K562 (cell line): ENCODE results near the gene PRR19. TPM values are rescaled to one million over a fixed set of nuclear protein-coding genes. Genes with fewer than 3 reads are reported as not detected.
A peak's percentile ranks its signal among the peaks of the same experiment; 100 is the strongest.

ENCODE experiments used
- ATAC-seq: fragments of 200-7000 bp; cut with Tn5 transposase; 3 replicates; pipeline ENCODE4 v1.9.1; 2020; ENCODE audit warnings: moderate library complexity
- BruUV-seq: library from RNA; stranded (reverse); fragments of 400-500 nt; replicated peaks from 2 replicates; lab custom pipeline; 2021; lab: Mats Ljungman, UMichigan
- CTCF ChIA-PET: fragments of 300-600 bp; formaldehyde crosslinking; extraction: SDS; loops from one replicate; lab custom pipeline; 2021; ENCODE audit warnings: low intra/inter-chr PET ratio; lab: Yijun Ruan, JAX
- POLR2A ChIA-PET: fragments of 300-600, 350-650 bp; sonication (Branson Sonifier 250); formaldehyde crosslinking; extraction: SDS; loops from one replicate; lab custom pipeline; 2021; ENCODE audit warnings: antibody characterized with exemption, inconsistent platforms; lab: Yijun Ruan, JAX
- DNase-seq, 4 experiments: peaks; one replicate each; pipeline versions ENCODE4 v3.0.0 to v3.0.0-alpha.2; 2011 to 2018; ENCODE audit warnings: low spot score in 3 of 4, mixed read lengths in 3 of 4; ENCODE audit errors: extremely low read depth in 1 of 4
- FAIRE-seq: peaks from 2 replicates; lab custom pipeline; 2011; peaks lifted over from hg19 to GRCh38; lab: Jason Lieb, UNC
- H2AFZ ChIP-seq: 2 replicates; pipeline ENCODE4 v1.6.0; 2011; ENCODE audit warnings: low read depth, low read length, control low read depth, inconsistent platforms
- H3K27ac ChIP-seq: fragments of 200-600 bp; 3 replicates; pipeline ENCODE4 v1.8.0; 2011; ENCODE audit warnings: low read depth, mild to moderate bottlenecking, control low read depth, inconsistent platforms, low read length, moderate library complexity, mixed read lengths; ENCODE audit errors: extremely low read depth
- H3K27me3 ChIP-seq, 2 experiments: fragments of 300-600 bp in 1 of 2; 2 replicates in 1 of 2; 3 replicates in 1 of 2; pipeline versions ENCODE4 v1.6.0 to v1.8.0; 2011; ENCODE audit warnings: inconsistent platforms in 2 of 2, low read length in 2 of 2, mild to moderate bottlenecking in 1 of 2, mixed read lengths in 1 of 2, moderate library complexity in 1 of 2; ENCODE audit not compliant: control insufficient read depth in 2 of 2, insufficient read depth in 2 of 2
- H3K36me3 ChIP-seq: fragments of 300-600 bp; 3 replicates; pipeline ENCODE4 v1.8.0; 2011; ENCODE audit warnings: mild to moderate bottlenecking, low read length, inconsistent platforms; ENCODE audit not compliant: control insufficient read depth, insufficient read depth
- H3K4me1 ChIP-seq, 2 experiments: fragments of 200-600 bp in 1 of 2; replicated peaks in 1 of 2; 2 replicates in 1 of 2; 3 replicates in 1 of 2; pipeline versions ENCODE4 v1.5.1 to v1.8.0; 2011; ENCODE audit warnings: inconsistent platforms in 2 of 2, low read length in 2 of 2, mild to moderate bottlenecking in 1 of 2, mixed read lengths in 1 of 2, moderate library complexity in 1 of 2; ENCODE audit not compliant: control insufficient read depth in 2 of 2, insufficient read depth in 2 of 2
- H3K4me2 ChIP-seq: 2 replicates; pipeline ENCODE4 v1.6.1; 2011; ENCODE audit warnings: low read length, control low read depth, inconsistent platforms, mixed read lengths; ENCODE audit not compliant: insufficient read depth
- H3K4me3 ChIP-seq: fragments of 200-600 bp; sonication (generic), shearing (Covaris generic); 2 replicates; pipeline ENCODE4 v1.5.1; 2016; ENCODE audit warnings: control low read depth, inconsistent platforms
- H3K79me2 ChIP-seq: fragments of 200-600 bp; 3 replicates; pipeline ENCODE4 v1.8.0; 2011; ENCODE audit warnings: low read length, inconsistent platforms; ENCODE audit not compliant: control insufficient read depth, insufficient read depth
- H3K9ac ChIP-seq, 2 experiments: 2 replicates each; pipeline versions ENCODE4 v1.6.0 to v1.6.1; 2011; ENCODE audit warnings: low read depth in 2 of 2, low read length in 2 of 2, control low read depth in 1 of 2, inconsistent platforms in 1 of 2, mild to moderate bottlenecking in 1 of 2, mixed read lengths in 1 of 2; ENCODE audit not compliant: insufficient read depth in 1 of 2
- H3K9me1 ChIP-seq: one replicate; pipeline ENCODE4 v1.6.0; 2011; ENCODE audit warnings: inconsistent platforms, mild to moderate bottlenecking, low read length, moderate library complexity; ENCODE audit not compliant: control insufficient read depth, insufficient read depth
- H3K9me3 ChIP-seq: replicated peaks from 2 replicates; pipeline ENCODE4 v1.5.1; 2011; ENCODE audit warnings: low read depth, low read length, inconsistent platforms; ENCODE audit not compliant: control insufficient read depth, insufficient read depth
- H4K20me1 ChIP-seq: replicated peaks from 2 replicates; pipeline ENCODE4 v1.6.1; 2011; ENCODE audit warnings: low read length, inconsistent platforms, mixed read lengths; ENCODE audit not compliant: control insufficient read depth, insufficient read depth
- CBX1 ChIP-seq: sonication (generic); IDR thresholded peaks from 2 replicates; pipeline ENCODE4 v1.6.1; 2016; ENCODE audit warnings: antibody characterized with exemption, low read depth, mild to moderate bottlenecking
- CHD4 ChIP-seq: fragments of 200-600 bp; sonication (generic); IDR thresholded peaks from 3 replicates; pipeline ENCODE4 v1.6.1; 2012; ENCODE audit warnings: low read depth, mild to moderate bottlenecking, mixed read lengths, low read length, inconsistent platforms; ENCODE audit not compliant: insufficient read depth, insufficient replicate concordance, poor library complexity, severe bottlenecking
- FOXJ2 ChIP-seq: fragments of 200-800 bp; sonication (Bioruptor generic); IDR thresholded peaks from 2 replicates; pipeline ENCODE4 v1.6.1; 2016; ENCODE audit warnings: missing genetic modification characterization, missing compliant biosample characterization
- HMG20B ChIP-seq: fragments of 250-450 bp; sonication (Bioruptor Pico); IDR thresholded peaks from 2 replicates; pipeline ENCODE4 v1.5.0; 2021; ENCODE audit warnings: mild to moderate bottlenecking
- KLF13 ChIP-seq: fragments of 450-650 bp; IDR thresholded peaks from 2 replicates; pipeline ENCODE4 v1.6.1; 2016; ENCODE audit warnings: missing genetic modification characterization, low read depth, mild to moderate bottlenecking, missing compliant biosample characterization, moderate library complexity, borderline replicate concordance
- PML ChIP-seq: IDR thresholded peaks from 2 replicates; pipeline ENCODE4 v1.6.1; 2012; ENCODE audit warnings: low read length, inconsistent platforms
- RBFOX2 ChIP-seq: fragments of 200-400 bp; formaldehyde crosslinking; IDR thresholded peaks from 2 replicates; pipeline ENCODE4 v1.6.1; 2017; ENCODE audit warnings: low read depth, mild to moderate bottlenecking, low read length, moderate library complexity
- RBM14 ChIP-seq: fragments of 200-400 bp; formaldehyde crosslinking; IDR thresholded peaks from 2 replicates; pipeline ENCODE4 v1.6.1; 2018; ENCODE audit warnings: low read depth, mild to moderate bottlenecking, low read length, moderate library complexity, borderline replicate concordance; ENCODE audit not compliant: insufficient read depth
- RBM22 ChIP-seq: fragments of 200-400 bp; formaldehyde crosslinking; IDR thresholded peaks from 2 replicates; pipeline ENCODE4 v1.6.1; 2018; ENCODE audit warnings: low read length, low read depth; ENCODE audit not compliant: poor library complexity, severe bottlenecking
- SRSF3 ChIP-seq: fragments of 200-400 bp; formaldehyde crosslinking; IDR thresholded peaks from 2 replicates; pipeline ENCODE4 v1.6.1; 2016; ENCODE audit warnings: mild to moderate bottlenecking, low read length, moderate library complexity; ENCODE audit not compliant: insufficient read depth
- ZFX ChIP-seq: sonication (generic); formaldehyde crosslinking; IDR thresholded peaks from 2 replicates; pipeline ENCODE4 v1.8.0; 2022; ENCODE audit warnings: mild to moderate bottlenecking, missing genetic modification reagents, moderate library complexity
- ZNF668 ChIP-seq: fragments of 250-450 bp; sonication (Bioruptor Pico); IDR thresholded peaks from 2 replicates; pipeline ENCODE4 v1.8.0; 2022; ENCODE audit warnings: mild to moderate bottlenecking, inconsistent platforms
- WGBS: fragments of 100-300 bp; shearing (Covaris generic); methylation state at CpG from one replicate; pipeline ENCODE4 v1.1.6; 2016; ENCODE audit warnings: low coverage, mixed read lengths; ENCODE audit not compliant: insufficient coverage; ENCODE audit errors: missing lambda C conversion rate; 5-methylcytosine and 5-hydroxymethylcytosine counted together
- in situ Hi-C: fragments of 300-500 bp; cut with MboI; formaldehyde crosslinking; loops from 4 replicates; pipeline ENCODE4 v1.15.0; 2018; ENCODE audit warnings: inconsistent platforms, mixed read lengths
- intact Hi-C: fragments of 100-400 bp; cut with micrococcal nuclease; formaldehyde crosslinking; loops from 2 replicates; pipeline ENCODE4 v1.14.2; 2022
- polyA plus RNA-seq, 8 experiments: library from polyadenylated mRNA; depleted of rRNA in 4 of 8; stranded (reverse) in 5 of 8; unstranded in 3 of 8; fragments of >200 nt; fragmentation: Nextera tagmentation in 2 of 8; fragmentation: Illumina TruSeq in 1 of 8; extraction: Ambion mirVana in 2 of 8; extraction: Trizol in 1 of 8; gene quantifications; 2 replicates each; pipeline versions ENCODE4 v1.2.1 to v1.2.3, GENCODE V29; 2011 to 2014; ENCODE audit warnings: inconsistent platforms in 1 of 8, missing spikeins in 1 of 8
- total RNA-seq, 7 experiments: library from RNA; depleted of rRNA in 6 of 7; stranded (reverse); fragments of >200 nt in 6 of 7; fragmentation: Illumina TruSeq in 2 of 7; extraction: Trizol in 2 of 7; gene quantifications; 2 replicates each; pipeline versions ENCODE4 v1.2.1 to v1.2.3, GENCODE V29; 2011 to 2021; ENCODE audit warnings: low replicate concordance in 1 of 7
- TF ChIP-seq, protein P1 (sequence below): sonication (generic); formaldehyde crosslinking; IDR thresholded peaks from 2 replicates; pipeline ENCODE4 v1.8.0; 2022; ENCODE audit warnings: mild to moderate bottlenecking, missing genetic modification reagents
- TF ChIP-seq, protein P2 (sequence below): fragments of 250-450 bp; sonication (Bioruptor Pico); IDR thresholded peaks from 2 replicates; pipeline ENCODE4 v1.4.0; 2020
- TF ChIP-seq, protein P3 (sequence below): fragments of 250-450 bp; sonication (Bioruptor Pico); IDR thresholded peaks from 2 replicates; pipeline ENCODE4 v1.8.0; 2022; ENCODE audit warnings: inconsistent platforms
- TF ChIP-seq, protein P4 (sequence below): fragments of 450-650 bp; IDR thresholded peaks from 2 replicates; pipeline ENCODE4 v1.6.1; 2018; ENCODE audit warnings: mild to moderate bottlenecking, low read depth; ENCODE audit not compliant: partially characterized antibody

Gene PRR19
- total and polyA plus RNA-seq, 9 of the 15 experiments (the other 6 are each of a cell fraction or from before 2014, with no cell fraction given) = 0.10 to 1.6 (median 0.54) TPM

DNA sequence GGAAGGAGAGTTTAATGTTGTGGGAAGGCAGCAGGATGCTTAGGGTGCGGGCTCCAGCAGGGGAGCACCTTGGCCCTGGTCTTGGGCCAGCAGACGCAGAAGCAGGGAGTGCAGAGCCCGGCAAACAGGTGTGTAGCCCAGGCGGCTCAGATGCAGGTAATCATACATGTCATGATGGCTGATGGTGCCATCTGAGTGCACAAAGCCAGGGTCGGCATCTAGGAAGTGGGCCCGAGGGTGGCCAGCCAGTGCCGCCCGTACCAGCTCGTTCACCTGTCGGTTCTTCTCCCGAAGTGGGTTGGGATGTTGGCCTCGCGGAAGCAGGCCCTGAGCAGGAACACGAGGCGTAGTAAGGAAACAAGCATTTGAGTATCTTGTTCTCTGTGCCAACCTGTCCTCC is 4.9 kb upstream of the PRR19 start (continued):
- TF ChIP-seq RBM22 = peak; percentile 76
- TF ChIP-seq SRSF3 = no peak
- TF ChIP-seq ZFX (CRISPR knock-in tag) = no peak
- TF ChIP-seq RBFOX2 = peak; percentile 39; the same call in 1 of the 2 replicates

DNA sequence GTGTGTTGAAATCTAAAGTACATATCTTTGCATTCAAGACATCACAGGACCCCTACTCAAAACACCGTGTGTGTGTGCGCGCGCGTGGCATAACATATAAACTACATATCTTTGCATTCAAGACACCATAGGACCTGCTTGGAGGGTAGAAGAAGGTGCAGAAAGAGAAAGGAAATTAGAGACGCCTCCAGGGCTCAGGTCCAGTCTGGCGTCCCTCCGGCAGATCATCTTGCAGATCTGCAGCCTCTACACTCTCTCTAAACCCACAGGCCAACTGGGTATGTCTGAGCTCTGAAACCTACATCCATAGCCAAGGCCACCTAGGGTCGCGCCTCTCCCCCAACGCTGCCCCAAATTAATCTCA is 1.2 kb downstream of the PRR19 start:
- no TSS peak for BruUV-seq
- H4K20me1 ChIP-seq = peaks cover 7% of the 10 kb centered on the region; the same call in 1 of the 2 replicates
- peak overlapping the region; percentile 74 for H3K4me2 ChIP-seq
- peak overlapping the region; percentile 77 for H3K27ac ChIP-seq
- no peak for ATAC-seq
- no peaks in the 10 kb centered on the region for H3K27me3 ChIP-seq
- no peak overlapping the region for H3K4me3 ChIP-seq
- peak overlapping the region; percentile 93 for H2AFZ ChIP-seq
- H3K36me3 ChIP-seq = peaks cover 12% of the 10 kb centered on the region; the same call in 2 of the 3 replicates
- H3K9ac ChIP-seq = peak overlapping the region; percentile 57 to 72; a peak in 3 of 4 replicates
- peaks cover 21 to 45% of the 10 kb centered on the region in 2 experiments for H3K4me1 ChIP-seq
- ChIA-PET CTCF (no interaction called here), POLR2A (interaction anchor here (0.5 to 1.9 kb wide), 6 partner anchors 11 to 183 kb away, joined by 3 to 9 read pairs (median 4); no protein-coding TSS in a partner anchor)
- 47% methylated on average over 7 of the region's 11 CpGs for WGBS
- no peaks in the 10 kb centered on the region for H3K9me3 ChIP-seq
- H3K79me2 ChIP-seq = peaks cover 14% of the 10 kb centered on the region
- intact Hi-C loops (no loop called here), in situ Hi-C loops (no loop called here)
- no peak for FAIRE-seq
- peak in 1 of 4 experiments; percentile 23 for DNase-seq
- no peaks in the 10 kb centered on the region for H3K9me1 ChIP-seq
- no peak for TF ChIP-seq RBM14
- TF ChIP-seq HMG20B (CRISPR knock-in tag) = no peak
- TF ChIP-seq KLF13 (tag) = no peak
- no peak for TF ChIP-seq ZNF668
- TF ChIP-seq, protein P1, sequence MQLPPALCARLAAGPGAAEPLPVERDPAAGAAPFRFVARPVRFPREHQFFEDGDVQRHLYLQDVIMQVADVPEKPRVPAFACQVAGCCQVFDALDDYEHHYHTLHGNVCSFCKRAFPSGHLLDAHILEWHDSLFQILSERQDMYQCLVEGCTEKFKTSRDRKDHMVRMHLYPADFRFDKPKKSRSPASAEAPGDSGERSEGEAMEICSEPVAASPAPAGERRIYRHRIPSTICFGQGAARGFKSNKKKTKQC (CRISPR knock-in tag) = no peak
- no peak for TF ChIP-seq PML
- TF ChIP-seq CBX1 = no peak
- TF ChIP-seq, protein P2, sequence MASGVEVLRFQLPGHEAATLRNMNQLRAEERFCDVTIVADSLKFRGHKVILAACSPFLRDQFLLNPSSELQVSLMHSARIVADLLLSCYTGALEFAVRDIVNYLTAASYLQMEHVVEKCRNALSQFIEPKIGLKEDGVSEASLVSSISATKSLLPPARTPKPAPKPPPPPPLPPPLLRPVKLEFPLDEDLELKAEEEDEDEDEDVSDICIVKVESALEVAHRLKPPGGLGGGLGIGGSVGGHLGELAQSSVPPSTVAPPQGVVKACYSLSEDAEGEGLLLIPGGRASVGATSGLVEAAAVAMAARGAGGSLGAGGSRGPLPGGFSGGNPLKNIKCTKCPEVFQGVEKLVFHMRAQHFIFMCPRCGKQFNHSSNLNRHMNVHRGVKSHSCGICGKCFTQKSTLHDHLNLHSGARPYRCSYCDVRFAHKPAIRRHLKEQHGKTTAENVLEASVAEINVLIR = no peak
- 0 out of 2 replicates have a peak, but pooled peaks have one; percentile 11 for TF ChIP-seq FOXJ2 (tag)
- TF ChIP-seq, protein P3, sequence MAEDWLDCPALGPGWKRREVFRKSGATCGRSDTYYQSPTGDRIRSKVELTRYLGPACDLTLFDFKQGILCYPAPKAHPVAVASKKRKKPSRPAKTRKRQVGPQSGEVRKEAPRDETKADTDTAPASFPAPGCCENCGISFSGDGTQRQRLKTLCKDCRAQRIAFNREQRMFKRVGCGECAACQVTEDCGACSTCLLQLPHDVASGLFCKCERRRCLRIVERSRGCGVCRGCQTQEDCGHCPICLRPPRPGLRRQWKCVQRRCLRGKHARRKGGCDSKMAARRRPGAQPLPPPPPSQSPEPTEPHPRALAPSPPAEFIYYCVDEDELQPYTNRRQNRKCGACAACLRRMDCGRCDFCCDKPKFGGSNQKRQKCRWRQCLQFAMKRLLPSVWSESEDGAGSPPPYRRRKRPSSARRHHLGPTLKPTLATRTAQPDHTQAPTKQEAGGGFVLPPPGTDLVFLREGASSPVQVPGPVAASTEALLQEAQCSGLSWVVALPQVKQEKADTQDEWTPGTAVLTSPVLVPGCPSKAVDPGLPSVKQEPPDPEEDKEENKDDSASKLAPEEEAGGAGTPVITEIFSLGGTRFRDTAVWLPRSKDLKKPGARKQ = 0 out of 2 replicates have a peak, but pooled peaks have one; percentile 5
- TF ChIP-seq CHD4 = no peak
- TF ChIP-seq, protein P4, sequence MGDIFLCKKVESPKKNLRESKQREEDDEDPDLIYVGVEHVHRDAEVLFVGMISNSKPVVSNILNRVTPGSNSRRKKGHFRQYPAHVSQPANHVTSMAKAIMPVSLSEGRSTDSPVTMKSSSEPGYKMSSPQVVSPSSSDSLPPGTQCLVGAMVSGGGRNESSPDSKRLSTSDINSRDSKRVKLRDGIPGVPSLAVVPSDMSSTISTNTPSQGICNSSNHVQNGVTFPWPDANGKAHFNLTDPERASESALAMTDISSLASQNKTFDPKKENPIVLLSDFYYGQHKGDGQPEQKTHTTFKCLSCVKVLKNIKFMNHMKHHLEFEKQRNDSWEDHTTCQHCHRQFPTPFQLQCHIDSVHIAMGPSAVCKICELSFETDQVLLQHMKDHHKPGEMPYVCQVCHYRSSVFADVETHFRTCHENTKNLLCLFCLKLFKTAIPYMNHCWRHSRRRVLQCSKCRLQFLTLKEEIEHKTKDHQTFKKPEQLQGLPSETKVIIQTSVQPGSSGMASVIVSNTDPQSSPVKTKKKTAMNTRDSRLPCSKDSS = no peak
